ENCODE data around the gene LRMDA.

LRMDA gene

DNA sequence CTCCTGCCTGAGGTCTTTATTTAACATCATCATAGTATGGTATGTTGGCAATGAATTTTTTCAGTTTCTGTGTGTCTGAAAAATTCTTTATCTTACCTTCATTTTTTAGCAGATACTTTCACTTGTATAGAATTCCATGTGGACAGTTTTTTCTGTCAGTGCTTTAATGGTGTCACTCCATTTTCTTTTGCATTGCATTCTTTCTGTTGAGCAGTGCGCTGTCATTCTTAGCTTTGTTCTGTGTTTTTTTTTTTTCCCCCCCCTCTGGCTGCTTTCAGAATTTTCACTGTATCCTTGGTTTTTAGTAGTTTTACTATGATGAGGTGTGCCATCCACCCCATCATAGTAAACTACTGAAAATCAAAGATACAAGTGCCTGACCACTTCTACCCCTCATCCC is 120.7 kb downstream of the LRMDA start:
- TF ChIP-seq, protein P1, sequence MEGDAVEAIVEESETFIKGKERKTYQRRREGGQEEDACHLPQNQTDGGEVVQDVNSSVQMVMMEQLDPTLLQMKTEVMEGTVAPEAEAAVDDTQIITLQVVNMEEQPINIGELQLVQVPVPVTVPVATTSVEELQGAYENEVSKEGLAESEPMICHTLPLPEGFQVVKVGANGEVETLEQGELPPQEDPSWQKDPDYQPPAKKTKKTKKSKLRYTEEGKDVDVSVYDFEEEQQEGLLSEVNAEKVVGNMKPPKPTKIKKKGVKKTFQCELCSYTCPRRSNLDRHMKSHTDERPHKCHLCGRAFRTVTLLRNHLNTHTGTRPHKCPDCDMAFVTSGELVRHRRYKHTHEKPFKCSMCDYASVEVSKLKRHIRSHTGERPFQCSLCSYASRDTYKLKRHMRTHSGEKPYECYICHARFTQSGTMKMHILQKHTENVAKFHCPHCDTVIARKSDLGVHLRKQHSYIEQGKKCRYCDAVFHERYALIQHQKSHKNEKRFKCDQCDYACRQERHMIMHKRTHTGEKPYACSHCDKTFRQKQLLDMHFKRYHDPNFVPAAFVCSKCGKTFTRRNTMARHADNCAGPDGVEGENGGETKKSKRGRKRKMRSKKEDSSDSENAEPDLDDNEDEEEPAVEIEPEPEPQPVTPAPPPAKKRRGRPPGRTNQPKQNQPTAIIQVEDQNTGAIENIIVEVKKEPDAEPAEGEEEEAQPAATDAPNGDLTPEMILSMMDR (IDR thresholded peaks at IDR 0.05; ENCODE audit: low read depth, low read length, missing control alignments) = no peak
- H3K4me3 ChIP-seq (ENCODE audit: low read depth, low read length) = no peak overlapping the region
- no peak for DNase-seq (ENCODE audit: low read depth)

- no peak for DNase-seq (ENCODE audit: low read depth)
- H3K4me3 ChIP-seq (ENCODE audit: low read depth, low read length) = no peak overlapping the region
- TF ChIP-seq, protein P1 (IDR thresholded peaks at IDR 0.05; ENCODE audit: low read depth, low read length, missing control alignments) = no peak
Observed at GRCh38 chr10:75553550-75553949, 122.1 kb downstream of the LRMDA start.

GRCh38 chr10:75555323-75555722 is 123.9 kb downstream of the LRMDA start:
- DNase-seq (ENCODE audit: low read depth) = no peak
- H3K4me3 ChIP-seq (ENCODE audit: low read depth, low read length) = no peak overlapping the region
- TF ChIP-seq, protein P1 (IDR thresholded peaks at IDR 0.05; ENCODE audit: low read depth, low read length, missing control alignments) = no peak

GRCh38 chr10:75556320-75556719 is 124.9 kb downstream of the LRMDA start:
- H3K4me3 ChIP-seq (ENCODE audit: low read depth, low read length) = no peak overlapping the region
- no peak for DNase-seq (ENCODE audit: low read depth)
- TF ChIP-seq, protein P1 (IDR thresholded peaks at IDR 0.05; ENCODE audit: low read depth, low read length, missing control alignments) = no peak

- no peak for DNase-seq (ENCODE audit: low read depth)
- TF ChIP-seq, protein P1 (IDR thresholded peaks at IDR 0.05; ENCODE audit: low read depth, low read length, missing control alignments) = no peak
- H3K4me3 ChIP-seq (ENCODE audit: low read depth, low read length) = no peak overlapping the region
Observed at GRCh38 chr10:75565286-75566251, 134.1 kb downstream of the LRMDA start.

GRCh38 chr10:75568450-75569130 is 137.2 kb downstream of the LRMDA start:
- no peak for DNase-seq (ENCODE audit: low read depth)
- TF ChIP-seq, protein P1 (IDR thresholded peaks at IDR 0.05; ENCODE audit: low read depth, low read length, missing control alignments) = no peak
- H3K4me3 ChIP-seq (ENCODE audit: low read depth, low read length) = no peak overlapping the region
